ENCODE data around the gene CD209.
A peak's percentile ranks its signal among the peaks of the same experiment; 100 is the strongest.

CD209 gene

GRCh38 chr19:7699417-7700401, 47.6 kb downstream of the CD209 start:
- DNase-seq = peak; percentile 58 to 74
- TF ChIP-seq GATA1 (IDR thresholded peaks at IDR 0.05; ENCODE audit: low read depth, low read length) (no peak), POLR2A (IDR thresholded peaks at IDR 0.05; ENCODE audit: low read length) (no peak)

- no peak for DNase-seq
- no peak for TF ChIP-seq GATA1 (IDR thresholded peaks at IDR 0.05; ENCODE audit: low read depth, low read length)
Measured at GRCh38 chr19:7699003-7699402, 48.3 kb downstream of the CD209 start.

GRCh38 chr19:7698583-7698982, 48.8 kb downstream of the CD209 start:
- TF ChIP-seq GATA1 (IDR thresholded peaks at IDR 0.05; ENCODE audit: low read depth, low read length) = no peak
- TF ChIP-seq POLR2A (IDR thresholded peaks at IDR 0.05; ENCODE audit: low read length) = no peak
- DNase-seq = no peak

GRCh38 chr19:7697721-7698287, 49.5 kb downstream of the CD209 start:
- no peak for TF ChIP-seq POLR2A (IDR thresholded peaks at IDR 0.05; ENCODE audit: low read length)
- no peak for TF ChIP-seq GATA1 (IDR thresholded peaks at IDR 0.05; ENCODE audit: low read depth, low read length)
- no peak for DNase-seq

GRCh38 chr19:7694499-7694898, 52.8 kb downstream of the CD209 start:
- DNase-seq = no peak

GRCh38 chr19:7692417-7693088, 54.8 kb downstream of the CD209 start:
- DNase-seq = no peak
- TF ChIP-seq POLR2A (IDR thresholded peaks at IDR 0.05; ENCODE audit: low read length) (no peak), GATA1 (IDR thresholded peaks at IDR 0.05; ENCODE audit: low read depth, low read length) (no peak)

More at GRCh38 chr19:7694499-7694898, 52.8 kb downstream of the CD209 start:
- TF ChIP-seq GATA1 (IDR thresholded peaks at IDR 0.05; ENCODE audit: low read depth, low read length) (no peak), POLR2A (IDR thresholded peaks at IDR 0.05; ENCODE audit: low read length) (no peak)

- no peak for DNase-seq
- TF ChIP-seq POLR2A (IDR thresholded peaks at IDR 0.05; ENCODE audit: low read length) = no peak
- no peak for TF ChIP-seq GATA1 (IDR thresholded peaks at IDR 0.05; ENCODE audit: low read depth, low read length)
Measured at GRCh38 chr19:7691497-7691896, 55.8 kb downstream of the CD209 start.

- DNase-seq = no peak
Measured at GRCh38 chr19:7690779-7691258, 56.5 kb downstream of the CD209 start.

More at GRCh38 chr19:7690779-7691258, 56.5 kb downstream of the CD209 start:
- TF ChIP-seq POLR2A (IDR thresholded peaks at IDR 0.05; ENCODE audit: low read length) (no peak), GATA1 (IDR thresholded peaks at IDR 0.05; ENCODE audit: low read depth, low read length) (no peak)

All from erythroblast (primary cell).